ENCODE measurements around the gene INSIG1.

INSIG1 gene

DNA sequence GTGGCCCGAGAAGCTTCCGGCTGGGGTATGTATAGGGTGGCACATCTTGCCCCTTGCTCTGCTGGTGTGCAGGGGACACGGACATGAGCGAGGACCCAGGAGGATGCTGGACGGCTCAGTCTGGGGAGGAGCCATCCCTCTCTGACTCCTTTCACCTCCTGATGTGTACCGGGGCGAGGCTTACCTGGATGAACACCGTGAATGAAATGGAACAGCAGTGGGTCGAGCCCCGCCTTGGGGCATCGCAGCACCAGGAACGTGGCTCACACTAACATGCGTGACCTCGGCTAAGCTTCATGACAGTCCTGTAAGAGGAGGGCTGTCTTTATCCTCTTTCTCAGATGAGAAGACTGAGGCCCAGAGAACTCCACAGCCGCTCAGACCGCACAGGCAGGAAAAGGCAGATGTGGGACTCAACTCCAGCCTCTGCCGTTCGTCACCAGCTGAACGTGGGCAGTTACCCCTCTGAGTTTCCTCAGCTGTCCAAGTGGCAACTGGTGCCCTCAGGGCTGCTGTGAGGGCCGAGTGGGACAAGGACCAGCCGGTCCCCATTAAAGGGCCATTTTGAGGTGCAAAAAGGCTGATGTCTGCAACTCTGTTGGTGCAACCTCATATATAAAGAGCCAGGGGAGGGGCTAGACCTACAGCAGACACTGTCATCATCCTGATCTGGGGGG is 54.5 kb downstream of the INSIG1 start:
- Mint-ChIP-seq H3K4me3 (no peak overlapping the region), H3K27me3 (peaks cover 50% of the 10 kb centered on the region), H3K4me1 (no peaks in the 10 kb centered on the region), H3K27ac (no peak overlapping the region), H3K9me3 (peaks cover 0 to 7% of the 10 kb centered on the region in 2 donors)
- DNase-seq, result no peak
- ATAC-seq, result peak; percentile 23

DNA sequence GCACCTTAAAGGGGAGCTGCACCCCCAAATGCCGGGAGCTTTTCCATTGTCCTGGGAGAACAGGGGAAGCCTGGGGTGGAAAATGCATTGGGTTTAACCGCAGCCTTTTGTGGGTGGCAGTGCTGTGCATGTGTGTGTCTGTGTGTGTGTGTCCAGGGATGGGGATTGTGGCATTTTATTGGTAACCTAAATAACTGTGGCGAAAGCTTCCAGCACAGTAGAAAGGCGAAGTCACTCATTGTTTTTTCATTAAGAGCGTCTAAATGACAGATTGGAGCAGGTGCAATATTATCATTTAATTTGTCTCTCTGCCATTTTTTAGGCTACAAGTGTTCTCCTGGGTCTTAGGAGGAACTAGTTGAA is 55.1 kb downstream of the INSIG1 start:
- Mint-ChIP-seq H3K27me3 (peaks cover 55% of the 10 kb centered on the region), H3K4me3 (no peak overlapping the region), H3K27ac (no peak overlapping the region), H3K9me3 (peaks cover 0 to 7% of the 10 kb centered on the region in 2 donors), H3K4me1 (no peaks in the 10 kb centered on the region)
- DNase-seq, result no peak
- no peak for ATAC-seq

DNA sequence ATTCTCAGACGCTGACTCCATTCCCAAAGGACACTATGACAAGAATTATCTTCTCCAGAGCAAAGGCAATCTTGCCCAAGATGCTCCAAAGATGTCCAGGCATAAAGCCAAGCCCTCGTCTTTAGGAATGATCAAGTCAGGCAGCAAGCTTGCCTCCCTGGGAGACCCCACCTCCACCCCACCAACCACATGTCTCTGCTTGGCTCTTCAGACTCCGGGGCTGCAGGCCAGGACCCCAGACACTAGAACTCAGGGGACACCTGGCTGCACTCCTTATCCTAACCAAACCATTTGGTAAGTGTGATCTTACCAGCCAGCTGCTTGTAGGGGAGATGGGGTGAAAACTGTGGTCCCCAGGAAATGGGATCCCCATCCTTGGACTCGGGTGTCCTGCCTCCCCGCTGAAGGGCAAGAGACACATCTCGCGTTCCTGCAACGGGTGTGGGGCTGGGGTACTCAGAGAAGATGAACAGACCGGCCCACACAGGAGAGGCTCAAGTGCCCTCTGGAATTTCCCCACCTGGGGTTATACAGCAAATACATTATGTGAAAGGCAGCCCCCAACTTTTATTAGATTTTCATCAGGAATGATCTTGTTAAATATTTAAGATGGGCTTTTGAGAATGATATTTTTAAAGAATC is 55.7 kb downstream of the INSIG1 start:
- Mint-ChIP-seq H3K27me3 (peaks cover 62% of the 10 kb centered on the region), H3K4me3 (no peak overlapping the region), H3K27ac (no peak overlapping the region), H3K4me1 (no peaks in the 10 kb centered on the region), H3K9me3 (peaks cover 0 to 7% of the 10 kb centered on the region in 2 donors)
- DNase-seq (no peak), ATAC-seq (no peak)

DNA sequence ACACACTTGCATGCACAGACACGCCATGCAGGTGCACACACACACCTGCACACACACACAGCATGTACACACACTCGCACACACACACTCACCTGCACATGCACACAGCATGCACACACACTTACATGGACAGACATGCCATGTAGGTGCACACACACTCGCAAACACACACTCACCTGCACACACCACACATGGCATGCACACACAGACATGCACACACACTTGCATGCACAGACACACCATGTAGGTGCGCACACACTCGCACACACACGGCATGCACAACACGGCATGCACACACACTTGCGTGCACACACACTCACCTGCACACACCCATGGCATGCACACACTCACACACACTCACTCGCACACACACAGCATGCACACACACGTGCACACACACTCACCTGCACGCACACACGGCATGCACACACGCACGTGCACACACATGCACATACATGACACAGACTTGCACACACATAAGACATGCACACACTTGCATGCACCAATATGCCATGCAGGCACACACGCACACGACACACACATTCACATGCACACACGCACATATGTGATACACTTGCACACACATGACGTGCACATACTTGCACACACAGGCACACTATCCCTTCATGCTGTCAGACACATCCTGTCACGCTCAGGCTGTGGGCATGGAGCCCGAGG is 56.8 kb downstream of the INSIG1 start:
- ATAC-seq (no peak), DNase-seq (no peak)
- peaks cover 72% of the 10 kb centered on the region for H3K27me3 Mint-ChIP-seq
- no peaks in the 10 kb centered on the region for H3K4me1 Mint-ChIP-seq
- H3K9me3 Mint-ChIP-seq, result peaks cover 0 to 7% of the 10 kb centered on the region in 2 donors
- H3K27ac Mint-ChIP-seq, result no peak overlapping the region
- H3K4me3 Mint-ChIP-seq, result no peak overlapping the region

DNA sequence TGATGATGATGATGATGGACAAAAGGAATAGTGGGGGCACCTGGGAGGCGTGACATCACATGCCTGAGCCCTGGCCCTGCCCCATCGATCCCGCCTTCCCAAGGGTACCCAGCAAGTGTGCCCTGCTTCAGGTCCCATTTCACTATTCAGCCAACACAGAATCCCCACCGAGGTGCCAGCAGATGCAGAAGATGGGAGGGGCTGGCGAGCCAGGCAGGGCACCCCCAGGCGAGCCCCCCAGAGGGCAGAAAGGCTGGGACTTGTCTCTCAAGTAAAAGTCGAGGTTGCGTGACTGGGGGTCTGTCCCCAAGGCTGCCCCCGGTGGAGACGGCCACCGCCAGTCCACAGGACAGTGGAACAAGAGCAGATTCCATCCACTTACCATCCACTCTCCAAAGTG is 57.5 kb downstream of the INSIG1 start:
- peaks cover 78% of the 10 kb centered on the region for H3K27me3 Mint-ChIP-seq
- no peak overlapping the region for H3K27ac Mint-ChIP-seq
- no peak for ATAC-seq
- no peaks in the 10 kb centered on the region for H3K4me1 Mint-ChIP-seq
- H3K4me3 Mint-ChIP-seq, result no peak overlapping the region
- DNase-seq, result no peak
- peaks cover 0 to 7% of the 10 kb centered on the region in 2 donors for H3K9me3 Mint-ChIP-seq

DNA sequence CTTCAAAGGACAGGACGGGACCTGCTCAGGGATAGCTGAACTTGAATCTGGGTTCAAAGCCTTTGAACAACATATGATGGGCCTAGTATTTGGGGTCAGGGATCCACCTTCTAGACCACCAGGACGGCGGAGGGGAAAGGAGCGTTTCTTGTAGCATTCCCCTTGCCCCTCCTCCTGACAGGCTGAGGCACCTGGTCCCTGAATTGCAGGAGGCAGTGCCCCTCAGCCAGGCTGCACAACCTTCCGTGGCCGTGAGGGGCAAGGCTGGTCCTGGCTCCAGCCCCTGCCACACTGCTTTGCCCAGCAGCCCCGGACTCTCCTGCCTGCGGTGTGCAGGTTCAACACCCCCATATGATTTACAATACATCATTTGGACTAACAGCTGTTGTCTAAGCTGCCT is 58.1 kb downstream of the INSIG1 start:
- no peak overlapping the region for H3K4me3 Mint-ChIP-seq
- H3K27ac Mint-ChIP-seq, result no peak overlapping the region
- H3K27me3 Mint-ChIP-seq, result peaks cover 82% of the 10 kb centered on the region
- DNase-seq (no peak), ATAC-seq (no peak)
- H3K9me3 Mint-ChIP-seq, result peaks cover 0 to 7% of the 10 kb centered on the region in 2 donors
- no peaks in the 10 kb centered on the region for H3K4me1 Mint-ChIP-seq

DNA sequence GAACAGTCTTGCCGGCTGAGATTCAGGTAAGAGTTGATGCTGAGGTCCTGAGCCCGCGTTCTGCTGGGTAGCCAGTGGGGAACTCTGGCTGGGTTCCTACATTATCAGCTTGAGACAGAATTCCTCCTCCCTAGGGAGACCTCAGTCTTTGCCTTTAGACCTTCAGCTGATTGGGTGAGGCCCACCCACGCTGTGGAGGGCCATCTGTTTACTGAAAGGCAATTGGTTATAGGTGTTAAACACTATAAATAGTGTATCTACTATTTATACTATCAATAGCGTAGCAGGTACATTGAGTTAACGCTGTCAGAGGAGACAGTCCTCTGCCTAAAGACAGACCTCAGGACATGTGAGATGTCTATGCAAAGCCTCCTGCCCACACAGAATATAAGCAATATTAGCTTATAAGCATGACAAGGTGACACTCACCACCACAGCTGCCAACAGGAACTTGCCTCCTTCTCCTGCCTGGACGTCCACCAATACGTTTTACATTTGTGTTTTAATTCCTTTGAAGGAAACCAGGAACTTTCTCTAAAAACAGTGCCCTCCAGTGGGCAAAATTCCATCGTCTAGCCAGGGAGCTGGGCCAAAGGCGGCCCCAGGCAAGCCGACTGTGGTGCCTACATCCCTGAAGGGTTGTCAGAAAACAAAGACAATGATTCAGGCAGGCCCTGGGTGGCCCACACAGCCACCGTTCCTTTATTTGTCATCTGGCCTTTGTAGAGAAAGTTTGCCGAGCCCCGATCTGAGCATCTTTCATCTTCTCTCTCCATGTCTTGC is 58.8 kb downstream of the INSIG1 start:
- no peak for ATAC-seq
- Mint-ChIP-seq H3K27me3 (peaks cover 82% of the 10 kb centered on the region), H3K9me3 (peaks cover 0 to 7% of the 10 kb centered on the region in 2 donors), H3K27ac (no peak overlapping the region), H3K4me1 (no peaks in the 10 kb centered on the region), H3K4me3 (no peak overlapping the region)
- DNase-seq, result no peak

DNA sequence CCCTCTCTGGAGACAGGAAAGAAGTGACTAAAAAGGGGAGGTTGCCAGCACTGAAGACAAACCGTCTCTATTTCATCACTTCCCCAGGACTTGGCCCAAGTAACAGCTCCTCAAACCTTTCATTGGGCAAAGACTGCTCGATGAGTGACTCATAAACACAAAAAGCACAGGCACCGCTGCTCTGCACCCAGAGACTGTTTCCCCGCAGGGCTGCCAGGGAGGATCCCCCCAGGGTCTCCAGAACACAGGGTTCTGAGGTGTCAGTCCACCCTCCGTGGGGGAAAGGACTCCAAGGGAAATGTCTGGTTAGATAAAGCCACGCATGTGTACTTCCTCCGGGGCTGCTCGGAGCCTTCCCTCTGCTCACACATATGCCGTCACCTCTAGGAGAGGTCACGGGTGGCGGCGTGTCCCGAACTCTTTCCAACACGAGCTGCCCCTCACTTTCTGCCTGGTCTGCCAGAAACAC is 59.9 kb downstream of the INSIG1 start:
- Mint-ChIP-seq H3K27me3 (peaks cover 82% of the 10 kb centered on the region), H3K4me3 (no peak overlapping the region), H3K9me3 (peaks cover 0 to 7% of the 10 kb centered on the region in 2 donors), H3K4me1 (no peaks in the 10 kb centered on the region), H3K27ac (no peak overlapping the region)
- ATAC-seq (peak; percentile 30), DNase-seq (no peak)

DNA sequence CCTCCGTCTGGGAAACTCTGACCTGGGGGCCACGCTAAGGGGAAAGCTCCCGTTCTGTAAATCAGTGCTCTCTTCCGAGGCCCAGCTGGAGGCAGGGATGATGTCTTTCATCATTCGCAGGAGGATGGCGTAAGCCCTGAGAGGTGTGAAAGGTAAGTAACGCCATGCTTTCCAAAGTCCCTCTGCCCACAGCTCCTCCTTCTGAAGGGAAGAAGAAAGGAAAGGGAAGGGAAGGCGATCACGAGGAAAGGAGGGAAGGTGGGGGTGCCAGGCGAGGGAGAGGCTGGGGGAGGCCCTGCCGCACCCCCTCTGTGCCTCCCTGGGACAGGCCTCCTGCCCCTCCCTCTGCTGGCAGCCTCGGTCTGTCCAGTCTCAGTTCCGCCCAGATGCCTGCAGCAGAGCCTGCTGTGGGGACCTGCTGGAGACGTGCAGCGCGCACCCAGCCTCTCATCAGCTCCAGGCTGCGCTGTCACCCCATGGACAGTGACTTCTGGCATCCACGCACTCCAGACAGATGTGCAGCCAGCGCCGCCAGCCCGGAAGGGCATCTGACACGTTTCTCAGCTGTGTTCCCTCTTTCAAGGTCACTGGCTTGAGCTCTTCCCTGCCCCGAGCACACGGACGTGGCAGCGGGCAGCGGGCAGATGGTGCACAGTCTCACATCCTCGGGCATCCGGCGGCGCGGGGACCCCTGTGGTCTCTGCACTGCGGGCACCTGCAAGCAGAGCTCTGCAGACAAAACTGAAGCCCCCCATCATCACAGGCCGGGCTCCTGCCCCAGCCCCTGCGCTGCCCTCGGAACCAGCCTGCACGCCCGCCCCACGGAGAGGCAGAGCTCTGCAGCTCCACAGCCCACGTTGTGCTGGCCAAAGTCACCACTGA is 60.6 kb downstream of the INSIG1 start:
- ATAC-seq (peak; percentile 37), DNase-seq (no peak)
- Mint-ChIP-seq H3K4me3 (no peak overlapping the region), H3K9me3 (peaks cover 0 to 7% of the 10 kb centered on the region in 2 donors), H3K4me1 (peaks cover under 1% of the 10 kb centered on the region), H3K27me3 (peaks cover 84% of the 10 kb centered on the region), H3K27ac (no peak overlapping the region)

DNA sequence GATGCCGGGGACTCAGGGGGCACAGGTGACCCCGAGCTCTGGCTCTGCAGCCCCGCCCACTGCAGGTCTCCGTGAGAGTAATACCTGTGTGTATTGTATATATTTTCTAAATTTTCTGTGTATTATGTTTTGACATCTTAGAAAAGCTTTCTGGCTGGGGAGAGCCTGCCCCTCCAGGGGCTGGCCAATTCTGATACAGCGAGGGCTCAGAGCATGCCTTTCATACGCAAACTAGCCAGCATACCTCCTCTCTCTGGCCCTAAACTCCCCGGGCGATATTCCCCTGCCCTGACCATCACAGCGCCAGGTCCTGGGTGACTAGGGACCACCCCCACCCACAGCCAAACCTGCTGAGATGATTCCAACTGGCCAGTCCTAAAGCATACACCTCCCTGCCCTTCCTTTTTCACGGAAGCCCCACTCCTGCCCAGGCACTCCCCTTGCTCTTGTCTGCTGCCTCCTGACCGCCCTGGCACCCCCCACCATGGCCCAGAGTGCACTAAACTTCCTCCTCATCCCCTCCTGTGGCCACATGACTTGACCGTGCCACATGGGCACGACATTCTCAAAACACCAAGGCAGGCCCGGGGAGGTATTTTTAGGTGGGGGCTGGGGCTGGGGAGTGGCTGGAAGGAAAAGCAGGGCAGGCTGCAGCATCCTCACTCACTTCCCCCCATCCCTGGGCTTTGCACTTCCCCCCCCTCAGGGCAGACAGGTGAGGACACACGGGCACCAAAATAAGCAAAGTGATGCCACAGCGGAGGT is 61.5 kb downstream of the INSIG1 start:
- H3K4me1 Mint-ChIP-seq, result peaks cover 9% of the 10 kb centered on the region
- peaks cover 0 to 7% of the 10 kb centered on the region in 2 donors for H3K9me3 Mint-ChIP-seq
- DNase-seq (no peak), ATAC-seq (no peak)
- no peak overlapping the region for H3K4me3 Mint-ChIP-seq
- H3K27ac Mint-ChIP-seq, result no peak overlapping the region
- peaks cover 92% of the 10 kb centered on the region for H3K27me3 Mint-ChIP-seq
